Thymus (tissue), 2 donors: ENCODE data around the gene SPEF1. TPM values are rescaled to one million over a fixed set of nuclear protein-coding genes. Genes with fewer than 3 reads are reported as not detected.

Source experiments
- polyA plus RNA-seq: library from polyadenylated mRNA; stranded (reverse); fragments of 200-250 nt; gene quantifications from one replicate; pipeline ENCODE4 v1.2.3, GENCODE V29; 2013
- total RNA-seq: library from RNA; stranded (reverse); fragments of 120-200 nt; gene quantifications from one replicate; pipeline ENCODE4 v1.2.4, GENCODE V29; 2013
- donor health status: healthy.

The SPEF1 gene
- total and polyA plus RNA-seq, 2 donors = 0.05 to 0.16 TPM

Other genes starting within 250 kb of the SPEF1 start
- gene GFRA4, start 118.0 kb downstream of the SPEF1 start, total RNA-seq = 0.19 TPM
- gene GFRA4, start 118.0 kb downstream of the SPEF1 start, polyA plus RNA-seq = 0.21 TPM
- gene ADAM33, start 99.4 kb downstream of the SPEF1 start, total RNA-seq = 0.90 TPM
- 3.6 TPM for gene ADAM33, start 99.4 kb downstream of the SPEF1 start, polyA plus RNA-seq
- gene SIGLEC1, start 68.8 kb downstream of the SPEF1 start, total RNA-seq = 0.90 TPM
- gene SIGLEC1, start 68.8 kb downstream of the SPEF1 start, polyA plus RNA-seq = 21.9 TPM
- 1.5 TPM for gene HSPA12B, start 48.8 kb downstream of the SPEF1 start, total RNA-seq
- 2.3 TPM for gene HSPA12B, start 48.8 kb downstream of the SPEF1 start, polyA plus RNA-seq
- 23.6 TPM for gene ADISSP, start 13.7 kb downstream of the SPEF1 start, total RNA-seq
- gene ADISSP, start 13.7 kb downstream of the SPEF1 start, polyA plus RNA-seq = 21.4 TPM
- 36.8 TPM for gene CENPB, start 5.3 kb upstream of the SPEF1 start, total RNA-seq
- 36.2 TPM for gene CENPB, start 5.3 kb upstream of the SPEF1 start, polyA plus RNA-seq
- gene CDC25B, start 14.9 kb upstream of the SPEF1 start, total RNA-seq = 21.1 TPM
- gene CDC25B, start 14.9 kb upstream of the SPEF1 start, polyA plus RNA-seq = 56.4 TPM
- gene AP5S1, start 39.1 kb upstream of the SPEF1 start, total RNA-seq = 6.9 TPM
- 8.4 TPM for gene AP5S1, start 39.1 kb upstream of the SPEF1 start, polyA plus RNA-seq
- gene MAVS, start 65.4 kb upstream of the SPEF1 start, total RNA-seq = 8.1 TPM
- gene MAVS, start 65.4 kb upstream of the SPEF1 start, polyA plus RNA-seq = 18.8 TPM
- 36.9 TPM for gene PANK2, start 107.9 kb upstream of the SPEF1 start, total RNA-seq
- gene PANK2, start 107.9 kb upstream of the SPEF1 start, polyA plus RNA-seq = 40.6 TPM
- gene RNF24, start 234.1 kb upstream of the SPEF1 start, total RNA-seq = 3.7 TPM
- 3.5 TPM for gene RNF24, start 234.1 kb upstream of the SPEF1 start, polyA plus RNA-seq